Heart left ventricle (tissue), 13 donors: ENCODE measurements around the gene ZAP70.

Experiments
- CTCF ChIP-seq, 12 donors: fragments of 200-600 bp; sonication (generic) in 4 of 12; IDR thresholded peaks; one replicate each; pipeline versions ENCODE4 v1.5.0 to v1.8.0; 2018 to 2022; ENCODE audit warnings: antibody characterized with exemption in 12 of 12, mild to moderate bottlenecking in 5 of 12
- POLR2A ChIP-seq, 2 donors: fragments of 450-650 bp; IDR thresholded peaks; one replicate each; pipeline ENCODE4 v1.6.1; 2017; ENCODE audit warnings: antibody characterized with exemption in 2 of 2, mild to moderate bottlenecking in 2 of 2, moderate library complexity in 2 of 2
- donor health status: ischemic (EF 13 %, LVEDD 7.1; RV severe dilation, severe dysfunction).
- donor health status: DM: no; HTN: yes; CAD: no.
- donor health status: DM: no; HTN: no; CAD: no.
- donor health status: ischemic (EF 25% LVEDD 6.9; RV normal size, moderate dysfunction).
- donor health status: ischemic (EF 25% LVEDD 5.7; RV mildly dilated, moderate dysfunction).
- donor health status: ischemic (EF 35%, LVEDD 5.7; RV mildly dilated, moderate dysfunction).
- donor health status: nonischemic (EF 11% LVEDD 7.7; RV severe dilation, severe dysfunction).
- donor health status: DM: yes; HTN: yes; CAD: no.
- donor health status: PGD.
- donor health status: ischemic (EF 29% LVEDD 5.4; RV normal size, mild dysfunction).
- donor health status: nonischemic (EF 23%, LVEDD 6.1; RV moderate dilation, normal function).

- peak; percentile 52 to 78 (median 68) for TF ChIP-seq CTCF (IDR thresholded peaks at IDR 0.05)
- TF ChIP-seq POLR2A (IDR thresholded peaks at IDR 0.05), result no peak
Measured at GRCh38 chr2:97699765-97700444, 13.5 kb upstream of the ZAP70 start.
